GM21526 (cell line): ENCODE measurements around the gene ODAD2.

Experiments
- ATAC-seq: cut with Tn5 transposase; IDR thresholded peaks from one replicate; pipeline ENCODE4 v1.9.1; 2021; ENCODE audit warnings: moderate library complexity; ENCODE audit not compliant: unreplicated experiment, low FRiP score

The ODAD2 gene

DNA sequence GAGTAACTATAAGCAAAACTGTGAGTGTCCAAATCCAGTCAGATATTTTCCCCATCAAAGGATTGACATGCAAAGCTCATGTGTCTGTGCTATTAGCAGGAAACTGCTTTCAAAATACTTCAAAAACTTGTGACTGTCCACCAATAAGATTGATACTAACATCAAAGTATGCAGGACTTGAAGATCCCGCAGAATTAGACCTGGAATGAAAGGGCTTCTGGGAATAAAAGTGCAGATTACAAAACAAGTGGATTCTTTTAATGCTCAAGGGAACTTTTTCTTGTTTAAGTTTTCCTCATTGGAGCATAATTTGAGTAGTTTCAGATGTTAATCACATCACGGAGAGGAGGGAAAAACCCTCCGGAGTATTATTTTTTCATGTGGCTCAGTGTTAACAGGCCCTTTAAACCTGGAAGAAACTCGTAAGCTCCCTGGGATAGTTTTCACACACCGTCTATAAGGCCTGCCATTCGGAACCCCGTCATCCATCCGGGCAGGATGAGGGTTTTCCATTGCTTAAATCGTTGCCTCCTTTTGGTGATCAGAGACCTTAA, 219.3 kb downstream of the ODAD2 start:
- ATAC-seq = no peak

DNA sequence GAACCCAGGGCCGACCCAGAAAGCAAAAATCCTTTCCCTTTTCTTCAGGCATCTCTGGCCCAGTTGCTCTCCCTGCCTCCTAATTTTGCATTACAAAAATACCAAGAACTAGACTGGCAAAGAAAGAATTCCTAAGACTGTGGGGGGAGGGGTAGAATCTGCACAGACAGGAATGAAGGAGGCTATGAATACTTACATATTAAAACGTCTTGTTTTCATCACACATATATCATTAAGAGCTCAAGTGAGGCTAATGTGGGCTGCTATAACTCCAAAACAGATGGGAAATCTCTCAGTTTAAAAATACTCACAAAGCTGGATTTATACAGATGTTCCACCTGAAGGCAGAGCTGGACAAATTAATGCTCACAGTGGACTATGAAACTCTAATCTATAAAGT, 224.0 kb downstream of the ODAD2 start:
- ATAC-seq = no peak

DNA sequence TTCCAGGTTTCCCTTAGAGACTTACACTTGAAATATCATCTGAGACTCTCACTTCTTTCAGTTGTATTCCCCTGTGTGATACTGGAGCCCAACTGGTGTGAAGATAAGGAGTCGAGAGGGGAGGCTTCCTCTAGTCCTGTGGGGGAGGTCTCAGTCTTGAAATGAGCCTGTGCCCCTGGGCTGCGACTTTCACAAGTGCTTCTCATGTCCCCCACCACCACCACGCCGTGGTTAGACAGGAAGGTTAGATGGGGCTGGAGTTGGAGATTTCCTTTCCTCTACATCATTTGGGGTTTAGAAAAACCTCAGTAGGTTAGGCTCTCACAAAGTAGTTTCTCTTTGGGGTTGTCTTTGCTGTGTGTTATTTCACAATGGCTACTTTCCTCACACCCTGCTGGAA, 227.6 kb downstream of the ODAD2 start:
- ATAC-seq = no peak

DNA sequence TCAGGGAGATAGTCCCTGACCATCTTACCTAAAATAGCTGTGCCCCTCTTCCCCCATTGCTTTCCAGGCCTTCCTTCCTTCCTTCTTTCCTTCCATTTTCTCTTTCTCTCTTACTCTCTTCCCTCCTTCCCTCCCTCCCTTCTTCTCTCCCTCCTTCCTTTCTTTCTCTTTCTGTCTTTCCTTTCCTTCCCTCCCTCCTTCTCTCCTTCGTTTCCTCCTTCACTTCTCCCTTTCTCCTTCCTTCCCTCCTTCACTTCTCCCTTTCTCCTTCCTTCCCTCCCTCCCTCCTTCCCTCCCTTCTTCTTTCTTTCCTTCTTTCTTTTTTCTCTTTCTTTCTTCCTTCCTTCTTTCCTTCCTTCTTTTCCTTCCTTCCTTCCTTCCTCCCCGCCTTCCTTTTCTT, 228.7 kb downstream of the ODAD2 start:
- ATAC-seq = no peak
